ENCODE data around the gene PARD3. TPM values are rescaled to one million over a fixed set of nuclear protein-coding genes. Genes with fewer than 3 reads are reported as not detected.

The PARD3 gene
- total RNA-seq, 4 donors from 2014 or later, result 27.3 to 65.3 (median 55.6) TPM

- 90% methylated on average over 2 of the region's 2 CpGs; no CpG with 5 or more reads in 1 of the 2 donors for WGBS, 2 donors (ENCODE audit: low coverage in 1 of 2)
- TF ChIP-seq POLR2A (IDR thresholded peaks at IDR 0.05), result no peak
- no peak for TF ChIP-seq POLR2AphosphoS5 (IDR thresholded peaks at IDR 0.05)
- Histone ChIP-seq H3K27me3 (no peaks in the 10 kb centered on the region), H3K9me3 (no peaks in the 10 kb centered on the region), H3K27ac (no peak overlapping the region), H3K36me3 (peaks cover 0 to 7% (median 0%) of the 10 kb centered on the region in 4 donors), H3K4me1 (no peaks in the 10 kb centered on the region), H3K4me3 (no peak overlapping the region)
- DNase-seq, result no peak
- in situ Hi-C loops (cut with MboI; ENCODE audit: low pct_ligation_motif_present in 1 of 4, low pct_unique_long_range_greater_than_20kb in 1 of 4, low sequenced_read_pairs in 3 of 4) (no loop called here), intact Hi-C loops (cut with DNase I; ENCODE audit: low total_unique reads) (no loop called here)
Measured at GRCh38 chr10:34467902-34468301, 347.2 kb downstream of the PARD3 start.

- 80 to 95% methylated on average over 3 of the region's 3 CpGs for WGBS, 2 donors (ENCODE audit: low coverage in 1 of 2)
- peaks cover 0 to 7% (median 0%) of the 10 kb centered on the region in 4 donors for H3K36me3 ChIP-seq
- no peak overlapping the region for H3K4me3 ChIP-seq
- intact Hi-C loops (cut with DNase I; ENCODE audit: low total_unique reads), result no loop called here
- in situ Hi-C loops (cut with MboI; ENCODE audit: low pct_ligation_motif_present in 1 of 4, low pct_unique_long_range_greater_than_20kb in 1 of 4, low sequenced_read_pairs in 3 of 4), result no loop called here
- TF ChIP-seq EP300 (IDR thresholded peaks at IDR 0.05; ENCODE audit: low read depth), result no peak
- no peak for TF ChIP-seq POLR2A (IDR thresholded peaks at IDR 0.05)
- H3K4me1 ChIP-seq, result no peaks in the 10 kb centered on the region
- DNase-seq, result no peak
- H3K27ac ChIP-seq, result no peak overlapping the region
- no peaks in the 10 kb centered on the region for H3K27me3 ChIP-seq
- H3K9me3 ChIP-seq, result no peaks in the 10 kb centered on the region
Measured at GRCh38 chr10:34467364-34467763, 347.7 kb downstream of the PARD3 start.

GRCh38 chr10:34465678-34466077 lies 349.4 kb downstream of the PARD3 start:
- Histone ChIP-seq H3K27ac (no peak overlapping the region), H3K4me1 (no peaks in the 10 kb centered on the region), H3K36me3 (peaks cover 0 to 7% (median 0%) of the 10 kb centered on the region in 4 donors), H3K4me3 (no peak overlapping the region), H3K27me3 (no peaks in the 10 kb centered on the region), H3K9me3 (no peaks in the 10 kb centered on the region)
- DNase-seq, result no peak
- TF ChIP-seq CTCF (IDR thresholded peaks at IDR 0.05) (no peak), EP300 (IDR thresholded peaks at IDR 0.05; ENCODE audit: low read depth) (no peak), POLR2AphosphoS5 (IDR thresholded peaks at IDR 0.05) (no peak), POLR2A (IDR thresholded peaks at IDR 0.05) (no peak)
- in situ Hi-C loops (cut with MboI; ENCODE audit: low pct_ligation_motif_present in 1 of 4, low pct_unique_long_range_greater_than_20kb in 1 of 4, low sequenced_read_pairs in 3 of 4) (no loop called here), intact Hi-C loops (cut with DNase I; ENCODE audit: low total_unique reads) (no loop called here)
- WGBS, 2 donors (ENCODE audit: low coverage in 1 of 2), result 77 to 88% methylated on average over 3 of the region's 3 CpGs

- TF ChIP-seq POLR2AphosphoS5 (IDR thresholded peaks at IDR 0.05) (no peak), EP300 (IDR thresholded peaks at IDR 0.05; ENCODE audit: low read depth) (no peak), CTCF (IDR thresholded peaks at IDR 0.05) (no peak)
- Histone ChIP-seq H3K36me3 (peaks cover 0 to 3% (median 0%) of the 10 kb centered on the region in 4 donors), H3K4me1 (no peaks in the 10 kb centered on the region), H3K27ac (no peak overlapping the region), H3K4me3 (no peak overlapping the region), H3K27me3 (no peaks in the 10 kb centered on the region), H3K9me3 (no peaks in the 10 kb centered on the region)
- DNase-seq, result no peak
- intact Hi-C loops (cut with DNase I; ENCODE audit: low total_unique reads), result no loop called here
- in situ Hi-C loops (cut with MboI; ENCODE audit: low pct_ligation_motif_present in 1 of 4, low pct_unique_long_range_greater_than_20kb in 1 of 4, low sequenced_read_pairs in 3 of 4), result no loop called here
Measured at GRCh38 chr10:34464591-34464990, 350.5 kb downstream of the PARD3 start.

GRCh38 chr10:34464000-34464399 lies 351.1 kb downstream of the PARD3 start:
- in situ Hi-C loops (cut with MboI; ENCODE audit: low pct_ligation_motif_present in 1 of 4, low pct_unique_long_range_greater_than_20kb in 1 of 4, low sequenced_read_pairs in 3 of 4), result no loop called here
- no peaks in the 10 kb centered on the region for H3K4me1 ChIP-seq
- 87 to 91% methylated on average over 3 of the region's 3 CpGs for WGBS, 2 donors (ENCODE audit: low coverage in 1 of 2)
- H3K4me3 ChIP-seq, result no peak overlapping the region
- intact Hi-C loops (cut with DNase I; ENCODE audit: low total_unique reads), result no loop called here
- no peaks in the 10 kb centered on the region for H3K27me3 ChIP-seq
- no peaks in the 10 kb centered on the region for H3K9me3 ChIP-seq
- H3K27ac ChIP-seq, result no peak overlapping the region
- no peak for DNase-seq
- TF ChIP-seq CTCF (IDR thresholded peaks at IDR 0.05), result no peak
- no peaks in the 10 kb centered on the region for H3K36me3 ChIP-seq
